GM19035 (cell line): Measurements from ENCODE around the gene ALPI.

Source experiments
- ATAC-seq: cut with Tn5 transposase; IDR thresholded peaks from one replicate; pipeline ENCODE4 v1.9.1; 2021; ENCODE audit not compliant: unreplicated experiment

ALPI gene

DNA sequence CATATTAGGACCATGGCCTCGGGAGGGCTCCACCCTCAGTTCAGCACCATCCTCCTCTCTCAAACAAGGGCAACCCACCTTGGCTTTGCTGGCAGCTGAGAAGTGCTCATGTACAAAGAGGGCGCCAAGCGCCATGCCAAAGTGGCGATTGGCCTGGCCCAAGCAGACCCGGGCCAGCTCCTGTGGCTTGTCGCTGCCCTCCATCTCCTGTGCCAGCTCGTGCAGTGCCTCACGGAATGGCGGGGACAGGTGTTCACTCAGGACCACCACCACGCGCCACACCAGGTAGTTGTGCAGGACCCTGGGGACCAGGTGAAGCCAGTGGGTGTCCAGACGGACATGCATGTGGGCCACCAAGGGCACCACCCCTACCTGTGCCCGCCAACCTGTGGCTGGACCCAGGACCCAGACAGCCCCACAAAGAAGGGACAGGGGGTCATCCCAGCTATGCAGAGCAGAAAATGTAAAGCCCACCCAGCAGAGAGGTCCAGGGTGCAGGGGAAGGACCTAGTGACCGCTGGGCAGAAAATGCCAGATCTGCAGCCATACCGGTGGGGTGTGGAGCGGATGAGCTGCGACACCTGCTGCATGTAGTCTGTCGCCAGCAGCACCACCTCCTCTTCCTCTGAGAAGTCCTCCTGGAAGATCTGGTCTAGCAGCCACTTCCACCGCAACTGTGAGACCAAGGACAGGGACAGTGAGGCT lies 28.1 kb downstream of the ALPI start:
- no peak for ATAC-seq

DNA sequence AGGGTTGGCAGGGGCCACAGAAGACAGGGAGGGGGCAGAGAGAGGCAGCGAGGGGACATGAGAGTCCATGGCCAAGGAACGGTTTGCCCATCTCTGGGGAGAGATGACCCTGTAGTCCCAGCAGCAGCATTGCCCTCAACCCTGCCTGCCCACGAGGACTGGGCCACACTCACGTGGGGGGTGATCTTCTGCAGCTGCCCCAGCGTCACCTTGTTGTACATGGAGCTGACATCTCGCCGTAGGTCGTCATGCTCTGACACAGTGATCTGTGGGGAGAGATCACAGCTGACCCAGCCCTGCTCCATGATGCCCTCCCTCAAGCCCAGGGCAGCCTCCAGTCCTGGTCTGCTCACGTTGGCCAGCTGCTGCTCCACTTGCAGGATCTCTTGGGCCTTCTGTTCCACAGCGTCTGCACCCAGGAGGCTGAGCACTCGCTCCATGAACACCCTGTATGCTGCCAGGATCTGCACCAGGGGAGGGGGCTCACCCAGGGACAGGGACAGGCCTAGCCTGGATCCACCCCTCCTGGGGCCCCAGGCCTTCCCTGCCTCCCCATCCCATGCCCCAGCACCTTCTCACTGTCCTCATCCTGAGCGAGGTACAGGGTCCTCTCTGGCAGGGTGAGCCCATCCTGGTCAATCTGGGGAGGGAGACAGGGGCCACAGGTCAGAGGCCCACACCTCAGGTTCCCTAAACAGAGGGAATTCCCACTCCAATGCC lies 28.8 kb downstream of the ALPI start:
- ATAC-seq = no peak

DNA sequence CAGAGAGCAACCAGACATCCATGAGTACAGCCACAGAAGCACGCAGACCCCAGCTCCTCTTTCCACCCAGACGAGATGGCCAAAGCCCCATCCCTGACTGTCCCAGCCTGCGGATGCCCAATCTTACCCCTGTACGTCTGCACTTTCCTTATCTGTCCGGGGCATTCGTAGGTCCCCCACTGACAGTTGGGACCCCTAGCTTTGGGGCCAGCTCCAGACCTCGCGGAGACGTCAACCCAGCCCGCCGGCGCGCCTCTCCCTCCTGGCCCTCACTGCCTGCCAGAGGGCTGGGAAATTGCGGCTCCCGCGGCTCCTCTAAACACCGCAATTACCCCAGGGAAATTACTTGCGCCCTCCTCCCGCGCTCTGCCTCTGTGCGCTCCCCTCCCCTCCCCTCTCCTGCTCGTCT lies 29.4 kb downstream of the ALPI start:
- ATAC-seq = no peak

DNA sequence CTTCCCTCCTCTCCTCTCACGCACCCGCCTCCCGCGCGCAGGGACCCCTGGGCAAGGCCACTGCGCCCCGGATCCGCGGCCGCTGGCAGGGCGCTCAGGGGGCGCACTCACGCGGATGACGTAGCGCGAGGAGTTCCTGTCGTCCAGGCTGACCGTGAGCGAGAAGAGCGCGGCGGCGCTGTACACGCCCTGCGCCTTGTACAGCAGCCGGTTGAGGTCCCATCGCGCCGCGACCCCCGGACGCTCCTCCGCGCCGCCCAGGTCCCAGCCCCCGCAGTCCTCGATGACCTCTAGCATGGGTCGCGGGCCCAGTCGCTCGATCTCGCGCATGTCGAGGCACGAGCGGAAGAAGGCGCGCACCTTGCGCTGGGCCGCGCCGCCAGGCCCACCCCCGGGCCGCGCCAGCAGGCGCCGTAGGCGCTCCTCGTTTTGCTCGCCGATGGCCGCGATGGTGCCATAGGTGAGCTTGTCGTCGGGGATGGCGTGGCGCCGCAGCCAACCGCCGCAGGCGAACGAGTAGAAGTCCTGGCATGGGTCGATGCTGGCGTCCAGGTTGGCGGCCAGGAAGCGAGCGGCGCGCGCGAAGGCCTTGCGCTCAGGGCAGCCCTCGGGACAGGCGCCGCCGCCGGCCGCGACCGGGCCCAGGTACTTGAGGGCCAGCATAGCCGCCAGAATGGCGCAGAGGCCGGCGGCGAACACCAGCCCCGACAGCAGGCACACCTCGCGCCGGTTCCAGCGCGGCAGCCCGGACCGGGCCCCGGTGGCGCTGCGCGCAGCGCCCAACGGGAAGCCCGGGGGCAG lies 30.0 kb downstream of the ALPI start:
- no peak for ATAC-seq

DNA sequence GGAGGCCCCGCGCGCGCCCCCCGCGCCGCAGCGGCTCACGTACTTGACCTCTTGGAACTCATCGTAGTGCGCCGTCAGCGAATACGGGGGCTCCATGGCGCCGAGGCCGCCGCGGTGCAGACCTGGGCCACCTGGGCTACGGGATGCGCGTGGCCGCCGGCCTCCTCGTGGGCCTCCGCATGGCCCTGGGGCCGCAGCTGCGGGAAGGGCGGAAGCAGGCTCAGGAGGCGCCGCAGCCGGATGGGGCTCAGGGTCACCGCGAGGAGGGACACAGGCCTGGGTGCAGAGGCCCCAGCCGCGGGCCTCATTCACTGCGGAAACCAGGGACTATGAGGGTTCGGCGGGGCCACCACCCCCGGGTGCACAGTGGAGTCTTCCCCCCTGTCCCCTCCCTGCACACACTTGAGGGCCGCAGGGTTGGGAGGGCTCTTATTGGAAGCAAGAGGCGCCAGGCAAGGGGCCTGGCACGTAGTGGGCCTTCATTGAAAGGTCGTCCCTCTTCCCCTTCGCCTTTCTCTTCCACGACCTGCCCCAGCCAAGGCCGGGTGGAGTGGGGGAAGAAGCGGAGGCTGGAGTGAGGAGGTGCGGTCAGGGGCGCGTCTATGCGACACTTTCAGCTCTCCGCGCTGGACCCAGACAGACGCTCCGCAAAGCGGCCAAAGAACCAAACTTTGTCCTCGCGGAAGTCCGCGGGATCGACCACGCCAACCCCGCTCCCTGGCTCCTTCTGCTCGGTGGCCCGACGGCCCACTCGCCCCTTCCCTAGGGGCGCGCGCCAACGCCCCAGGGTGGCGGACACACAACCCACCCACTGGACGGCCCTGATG lies 30.8 kb downstream of the ALPI start:
- ATAC-seq = no peak

DNA sequence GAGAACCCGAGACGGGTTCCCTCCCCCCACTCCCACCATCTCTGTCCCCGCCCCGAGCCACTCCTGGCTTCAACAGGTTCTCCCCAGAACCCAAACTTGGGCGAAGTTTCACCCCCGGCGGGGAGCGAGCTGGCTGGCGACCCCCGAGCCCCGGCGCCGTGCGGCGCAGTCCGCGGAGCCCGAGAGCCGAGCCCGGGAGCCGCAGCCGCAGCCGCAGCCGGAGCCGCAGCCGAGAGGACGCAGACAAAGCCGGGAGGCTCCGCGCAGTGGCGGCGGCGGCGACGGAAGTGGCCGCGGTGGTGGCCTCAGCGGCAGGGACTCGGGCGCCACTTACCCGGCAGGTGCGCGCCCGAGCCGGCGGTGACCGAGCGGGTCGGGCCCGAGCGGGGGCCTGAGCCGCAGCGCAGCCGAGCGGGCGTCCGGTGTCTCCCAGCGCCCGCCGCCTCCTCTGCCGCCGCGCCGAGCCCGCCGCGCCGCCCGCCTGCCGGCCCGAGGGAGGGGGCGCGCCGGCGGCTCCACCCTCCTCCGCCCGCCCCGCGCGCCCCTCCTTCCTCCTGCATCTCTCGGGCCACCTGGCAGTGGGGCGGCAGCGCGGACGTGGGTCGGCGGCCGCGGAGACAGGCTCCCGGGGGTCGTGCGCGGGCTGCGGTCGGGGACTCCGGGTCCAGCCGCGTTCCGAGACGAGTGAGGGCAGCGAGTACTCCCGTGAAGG lies 31.6 kb downstream of the ALPI start, which contains the start of gene ECEL1:
Gene ECEL1, minus strand, starts transcription at position 450 of the 712 bp plus-strand sequence. CDS start 1,181 bp downstream, outside the sequence.
- ATAC-seq = no peak

DNA sequence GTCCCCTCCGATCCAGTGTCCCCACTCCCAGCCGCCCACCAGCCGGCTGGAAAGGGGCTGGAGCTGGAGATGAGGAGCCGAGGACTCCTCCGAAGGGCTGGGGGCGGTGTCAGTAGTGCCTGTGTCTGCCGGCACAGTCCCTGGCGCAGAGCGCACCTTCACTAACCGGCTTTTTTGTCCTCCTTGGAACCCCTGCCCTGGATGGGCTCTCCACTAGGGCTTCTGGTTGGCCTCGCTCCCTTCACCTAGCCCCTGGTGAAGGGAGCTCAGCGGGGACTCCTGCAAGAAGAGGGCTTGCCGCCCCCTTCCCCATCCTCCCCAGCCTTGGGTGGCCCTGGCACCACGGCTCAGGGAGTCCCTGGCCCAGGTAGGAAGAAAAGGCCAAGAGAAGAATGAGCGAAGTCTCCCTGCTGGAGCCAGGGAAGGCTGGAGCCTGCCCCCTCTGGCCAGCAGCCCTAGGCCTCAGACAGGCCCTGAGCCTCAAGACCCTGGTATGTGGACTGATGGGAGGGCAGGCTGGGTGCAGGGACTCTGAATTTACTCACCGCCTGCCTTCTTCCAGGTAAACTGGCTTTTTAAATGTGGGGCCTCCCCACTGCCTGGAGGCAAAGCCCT lies 32.3 kb downstream of the ALPI start:
- no peak for ATAC-seq

DNA sequence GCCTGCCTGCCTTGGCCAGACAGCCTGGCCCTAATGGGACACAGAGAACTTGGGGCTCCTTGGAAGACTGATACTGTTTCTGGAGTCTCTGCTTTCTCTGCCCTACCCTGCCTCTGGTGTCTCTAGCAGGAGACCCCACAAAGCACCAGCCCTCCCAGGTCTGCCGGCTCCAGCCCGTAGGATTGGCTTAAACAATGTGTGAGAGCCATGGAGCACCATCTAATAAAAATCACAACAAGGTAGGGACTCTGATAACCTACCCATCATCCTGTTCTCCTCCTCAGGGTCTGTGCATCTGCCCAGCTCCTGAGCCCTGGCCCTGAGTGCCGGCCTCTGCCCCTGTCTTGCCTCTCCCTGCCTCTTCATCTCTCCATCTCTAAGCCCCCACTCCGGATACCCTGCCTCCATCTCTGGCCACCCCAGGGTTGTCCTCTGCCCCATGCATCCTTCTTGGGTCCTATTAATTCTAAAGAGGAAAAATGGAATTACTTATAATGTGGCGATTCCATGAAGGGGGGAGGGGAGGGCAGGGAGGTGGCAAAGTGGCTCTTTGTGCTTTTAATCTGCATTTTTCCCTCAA lies 32.9 kb downstream of the ALPI start:
- ATAC-seq = no peak

DNA sequence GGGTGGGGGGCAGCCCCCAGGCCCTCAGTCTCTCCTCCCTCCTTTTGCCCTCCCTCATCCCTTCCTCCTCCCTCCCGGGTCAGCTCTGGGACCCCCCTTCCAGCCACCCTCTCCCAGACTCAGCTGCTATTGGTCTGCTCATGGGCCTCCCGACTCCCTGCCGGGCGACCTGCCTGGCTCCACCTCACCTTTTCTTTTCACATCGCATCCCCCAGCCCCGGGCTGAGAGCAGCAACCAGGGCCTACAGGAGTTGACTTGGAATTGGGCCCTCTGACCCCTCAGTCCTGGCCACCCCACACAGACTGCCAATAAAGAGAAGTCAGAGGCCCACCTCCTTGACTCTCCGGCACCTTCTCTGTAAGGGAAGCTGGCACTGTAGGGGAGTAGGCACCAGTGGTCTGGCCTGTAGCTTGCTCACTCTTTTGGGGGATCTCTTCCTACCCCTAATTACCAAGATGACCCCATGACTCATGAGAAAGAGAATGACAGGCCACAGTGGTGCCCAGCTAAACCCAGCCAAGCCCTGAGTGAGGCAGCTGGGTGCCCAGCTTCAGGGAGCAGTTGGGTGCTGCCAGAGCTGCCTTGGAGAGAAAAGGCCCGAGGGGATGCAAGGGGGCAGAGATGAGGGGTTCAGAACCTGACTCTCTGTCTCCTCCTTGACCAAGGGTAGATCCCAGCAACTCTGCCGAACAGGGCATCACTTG lies 33.7 kb downstream of the ALPI start:
- no peak for ATAC-seq

DNA sequence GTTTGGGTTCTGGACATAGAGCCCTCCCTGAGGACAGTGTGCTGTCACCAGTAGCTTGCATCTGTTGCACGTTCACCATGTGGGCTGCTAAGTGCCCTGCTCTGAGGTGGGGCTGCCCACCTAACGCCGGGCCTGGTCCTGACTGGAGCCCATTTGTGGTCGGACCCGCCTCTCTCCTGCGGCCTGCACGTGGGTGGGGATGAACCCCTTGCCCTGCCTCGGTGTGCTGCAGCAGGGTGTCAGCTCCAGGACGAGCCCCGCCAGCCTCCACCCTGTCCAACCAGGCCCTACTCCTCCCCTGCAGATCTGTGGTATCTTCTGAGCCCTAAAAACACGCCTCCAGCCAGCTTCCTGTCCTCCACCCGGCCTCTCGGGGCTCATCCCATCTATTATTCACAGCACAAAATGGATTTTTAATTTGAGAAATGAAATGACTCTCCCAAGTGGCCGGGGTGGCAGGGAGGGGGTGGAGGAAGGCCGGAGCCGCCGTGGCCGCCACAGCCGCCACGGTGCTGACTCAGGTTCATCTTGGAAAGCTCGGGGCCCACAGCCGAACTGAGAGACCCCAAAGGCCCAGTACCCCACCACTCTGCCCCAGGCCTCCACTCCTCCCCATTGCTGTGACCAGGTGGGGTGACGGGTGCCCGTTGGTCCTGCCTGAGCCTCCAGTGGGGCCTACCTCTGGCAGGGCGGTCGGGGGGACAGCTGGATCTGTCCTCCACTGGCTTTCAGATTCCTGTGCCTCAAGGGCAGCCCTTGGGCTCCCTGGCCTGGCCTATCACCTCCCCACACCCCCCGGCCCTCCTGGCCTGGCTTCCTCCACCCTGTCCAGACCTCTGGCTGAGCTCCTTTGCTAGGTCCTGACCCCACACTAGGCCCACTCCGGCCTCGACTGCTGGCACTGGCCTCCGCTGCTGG lies 34.5 kb downstream of the ALPI start:
- ATAC-seq = no peak

DNA sequence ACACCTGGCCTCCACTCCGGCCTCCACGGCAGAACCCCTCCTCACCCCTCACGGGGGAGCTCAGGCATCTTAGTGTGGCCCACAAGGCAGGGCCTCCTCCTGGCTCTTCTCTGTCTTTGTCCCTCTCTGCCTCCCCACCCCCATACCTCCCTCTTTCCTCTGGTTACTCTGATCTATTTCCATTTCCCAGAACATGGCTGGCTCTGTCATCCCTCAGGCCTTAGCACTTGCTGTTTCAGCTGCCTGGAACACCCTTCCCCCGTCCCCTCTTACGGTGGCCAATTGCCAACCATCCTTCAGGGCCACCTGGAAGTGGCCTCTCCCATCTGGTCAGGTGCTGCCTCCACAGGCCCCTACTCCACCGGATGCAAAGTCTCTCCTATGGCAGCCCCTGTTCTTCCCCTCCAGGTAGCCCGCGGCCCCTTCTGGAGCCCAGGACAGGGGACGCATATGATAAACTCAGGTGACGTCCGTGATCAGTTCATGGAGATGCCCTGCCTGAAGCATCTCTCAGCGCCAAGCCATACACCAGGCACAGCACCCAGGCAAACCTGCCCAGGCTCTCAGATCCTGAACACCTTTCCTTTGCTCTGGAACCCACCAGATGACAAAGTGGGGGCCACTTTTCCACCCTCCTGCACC lies 35.3 kb downstream of the ALPI start:
- ATAC-seq = no peak

DNA sequence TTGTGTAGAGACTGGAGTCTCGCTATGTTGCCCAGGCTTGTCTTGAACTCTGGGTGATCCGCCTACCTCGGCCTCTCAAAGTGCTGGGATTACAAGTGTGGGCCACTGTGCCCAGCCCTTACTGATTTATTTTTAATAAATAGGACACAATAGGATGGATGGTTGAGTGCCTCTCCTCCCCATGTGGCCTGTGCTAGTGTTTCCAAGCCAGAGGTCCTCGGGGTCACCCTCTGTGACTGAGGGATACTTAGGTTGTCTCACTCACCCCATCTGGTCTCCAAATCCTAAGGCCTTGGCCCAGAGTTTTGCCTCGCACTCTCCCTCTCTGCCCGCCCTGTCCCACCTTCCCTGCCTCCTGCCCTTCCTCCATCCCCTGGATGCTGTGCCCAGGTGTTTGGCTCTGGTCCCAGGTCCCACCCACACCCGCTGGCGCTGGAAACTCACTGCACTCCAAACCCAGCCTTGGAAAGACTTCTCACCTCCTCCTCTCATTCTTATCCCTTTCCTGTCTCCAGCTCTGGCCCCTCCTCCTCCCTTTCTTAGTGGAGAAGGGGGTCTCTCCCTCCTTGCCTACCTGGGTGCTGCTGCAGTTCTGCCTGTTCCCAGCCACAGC lies 36.4 kb downstream of the ALPI start:
- no peak for ATAC-seq

DNA sequence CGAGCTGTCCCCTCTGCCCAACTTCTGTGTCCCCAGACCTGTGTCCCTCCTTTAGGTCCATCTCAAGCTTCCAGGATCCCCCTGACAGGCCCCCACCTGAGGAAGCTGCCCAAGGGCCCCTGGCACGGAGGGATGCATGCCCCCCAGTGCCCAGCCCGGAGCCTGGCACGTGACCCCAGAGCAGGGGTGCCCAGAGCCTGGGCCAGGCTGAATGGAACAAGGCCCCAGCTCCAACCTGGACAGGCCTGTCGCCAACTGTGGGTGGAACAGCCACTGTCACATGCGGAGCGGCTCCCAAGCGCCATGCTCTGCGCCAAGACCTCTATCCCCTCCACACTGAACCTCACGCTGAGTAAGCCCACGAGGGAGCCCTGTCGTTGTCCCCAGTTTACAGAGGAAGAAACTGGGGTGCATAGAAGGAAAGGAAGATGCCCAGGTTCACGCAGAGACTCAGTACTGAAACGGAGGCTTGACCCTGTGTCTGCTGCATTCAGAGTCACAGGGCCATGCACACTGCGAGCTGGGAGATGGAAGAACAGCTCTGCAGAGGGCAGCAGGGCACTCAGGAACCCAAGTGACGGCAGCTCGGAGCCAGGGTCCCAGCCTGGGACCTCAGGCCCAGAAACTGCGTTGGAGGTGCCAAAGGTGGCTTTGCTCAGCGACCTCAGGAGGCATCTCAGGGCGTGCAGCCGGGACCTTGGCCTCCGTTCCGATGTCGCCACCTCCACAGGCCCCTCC lies 37.2 kb downstream of the ALPI start:
- no peak for ATAC-seq

DNA sequence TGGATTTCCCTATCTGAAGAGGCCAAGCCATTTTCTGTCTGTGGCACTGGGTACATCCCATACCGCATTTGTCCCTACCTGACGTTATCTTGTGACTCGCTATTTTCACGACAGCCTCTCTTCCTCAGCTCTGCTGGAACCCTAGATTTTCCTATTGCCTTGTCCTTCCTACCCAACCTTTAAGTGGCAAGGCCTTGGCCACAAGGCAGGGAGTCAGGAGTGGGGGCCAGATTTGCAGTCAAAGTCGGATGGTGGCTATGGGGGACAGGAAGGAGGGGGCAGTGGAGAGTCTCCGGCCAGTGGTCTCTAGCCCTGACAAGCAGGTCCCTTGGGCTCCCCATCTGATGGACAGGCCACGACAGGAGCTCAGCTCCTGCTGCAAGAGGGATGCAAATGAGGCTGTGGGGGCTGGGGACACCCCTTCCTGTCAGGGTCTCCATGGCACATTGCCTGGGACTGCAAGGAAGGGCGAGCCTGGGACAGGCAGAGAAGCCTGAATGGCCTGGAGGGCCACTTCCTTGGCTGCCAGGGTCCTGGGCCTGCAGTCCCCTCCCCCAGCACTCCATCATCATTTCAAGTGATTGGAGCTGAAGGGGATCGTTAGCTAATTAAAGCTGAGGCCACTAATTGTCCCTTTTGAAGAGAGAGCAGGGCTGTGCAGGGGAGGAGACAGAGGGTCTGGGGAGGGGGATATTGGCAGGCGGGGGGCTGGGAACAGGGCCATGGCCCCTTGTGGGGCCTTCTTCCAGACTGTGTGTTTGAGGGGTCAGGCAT lies 37.9 kb downstream of the ALPI start:
- ATAC-seq = no peak

DNA sequence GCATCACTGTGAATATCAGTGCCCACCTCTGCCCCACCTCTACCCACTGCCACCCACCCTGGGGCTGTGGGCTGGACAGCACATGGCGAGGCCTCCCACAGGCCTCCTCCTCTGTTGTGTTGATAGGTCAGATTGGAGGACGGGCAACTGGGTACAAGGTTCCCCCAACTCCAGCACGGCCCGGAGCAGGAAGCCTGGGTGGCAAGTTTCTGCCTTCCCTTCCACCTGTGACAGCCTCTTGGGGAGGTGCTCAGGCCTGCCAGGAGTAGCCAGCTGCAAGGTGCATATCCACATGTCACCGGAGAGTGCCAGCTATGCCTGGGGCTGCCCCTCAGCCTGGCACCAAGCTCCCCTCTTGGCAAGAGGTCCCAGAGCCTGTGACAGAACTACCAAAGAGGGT lies 38.6 kb downstream of the ALPI start:
- ATAC-seq = no peak
